Measurements from ENCODE around the gene SMYD3. TPM values are rescaled to one million over a fixed set of nuclear protein-coding genes. Genes with fewer than 3 reads are reported as not detected.

The SMYD3 gene
- total RNA-seq, 1 donor from 2014 or later: 31.9 TPM

GRCh38 chr1:245986404-245987218 is 520.5 kb downstream of the SMYD3 start:
- TF ChIP-seq CTCF (IDR thresholded peaks at IDR 0.05; ENCODE audit: unreplicated experiment): no peak
- Mint-ChIP-seq H3K4me1 (ENCODE audit: low read depth) (peaks cover 6% of the 10 kb centered on the region), H3K36me3 (ENCODE audit: insufficient read depth) (peaks cover 1% of the 10 kb centered on the region), H3K4me3 (ENCODE audit: low read depth) (no peak overlapping the region), H3K9me3 (ENCODE audit: low read depth) (peaks cover 3% of the 10 kb centered on the region), H3K27me3 (no peaks in the 10 kb centered on the region), H3K27ac (no peak overlapping the region)
- DNase-seq (ENCODE audit: low spot score, unreplicated experiment): no peak

GRCh38 chr1:245984390-245985155 is 522.5 kb downstream of the SMYD3 start:
- no peak for DNase-seq (ENCODE audit: low spot score, unreplicated experiment)
- H3K27ac Mint-ChIP-seq: no peak overlapping the region
- H3K27me3 Mint-ChIP-seq: no peaks in the 10 kb centered on the region
- TF ChIP-seq CTCF (IDR thresholded peaks at IDR 0.05; ENCODE audit: unreplicated experiment): no peak
- peaks cover 1% of the 10 kb centered on the region for H3K36me3 Mint-ChIP-seq (ENCODE audit: insufficient read depth)
- H3K9me3 Mint-ChIP-seq (ENCODE audit: low read depth): peaks cover 3% of the 10 kb centered on the region
- H3K4me1 Mint-ChIP-seq (ENCODE audit: low read depth): no peaks in the 10 kb centered on the region
- no peak overlapping the region for H3K4me3 Mint-ChIP-seq (ENCODE audit: low read depth)

- no peaks in the 10 kb centered on the region for H3K9me3 Mint-ChIP-seq (ENCODE audit: low read depth)
- no peak overlapping the region for H3K27ac Mint-ChIP-seq
- TF ChIP-seq CTCF (IDR thresholded peaks at IDR 0.05; ENCODE audit: unreplicated experiment): no peak
- H3K36me3 Mint-ChIP-seq (ENCODE audit: insufficient read depth): no peaks in the 10 kb centered on the region
- H3K4me1 Mint-ChIP-seq (ENCODE audit: low read depth): no peaks in the 10 kb centered on the region
- no peak overlapping the region for H3K4me3 Mint-ChIP-seq (ENCODE audit: low read depth)
- DNase-seq (ENCODE audit: low spot score, unreplicated experiment): no peak
- no peaks in the 10 kb centered on the region for H3K27me3 Mint-ChIP-seq
Measured at GRCh38 chr1:245983294-245983967, 523.6 kb downstream of the SMYD3 start.

- no peaks in the 10 kb centered on the region for H3K9me3 Mint-ChIP-seq (ENCODE audit: low read depth)
- H3K27me3 Mint-ChIP-seq: no peaks in the 10 kb centered on the region
- no peaks in the 10 kb centered on the region for H3K4me1 Mint-ChIP-seq (ENCODE audit: low read depth)
- DNase-seq (ENCODE audit: low spot score, unreplicated experiment): no peak
- H3K4me3 Mint-ChIP-seq (ENCODE audit: low read depth): no peak overlapping the region
- H3K27ac Mint-ChIP-seq: no peak overlapping the region
- no peak for TF ChIP-seq CTCF (IDR thresholded peaks at IDR 0.05; ENCODE audit: unreplicated experiment)
- no peaks in the 10 kb centered on the region for H3K36me3 Mint-ChIP-seq (ENCODE audit: insufficient read depth)
Measured at GRCh38 chr1:245979589-245979988, 527.5 kb downstream of the SMYD3 start.

- Mint-ChIP-seq H3K4me1 (ENCODE audit: low read depth) (no peaks in the 10 kb centered on the region), H3K36me3 (ENCODE audit: insufficient read depth) (no peaks in the 10 kb centered on the region), H3K27me3 (no peaks in the 10 kb centered on the region), H3K4me3 (ENCODE audit: low read depth) (no peak overlapping the region), H3K9me3 (ENCODE audit: low read depth) (no peaks in the 10 kb centered on the region), H3K27ac (no peak overlapping the region)
- TF ChIP-seq CTCF (IDR thresholded peaks at IDR 0.05; ENCODE audit: unreplicated experiment): no peak
- DNase-seq (ENCODE audit: low spot score, unreplicated experiment): no peak
Measured at GRCh38 chr1:245978915-245979314, 528.2 kb downstream of the SMYD3 start.

Data from progenitor cell of endocrine pancreas (in vitro differentiated cells).